Esophagus muscularis mucosa (tissue), 4 donors: ENCODE data around the gene ATXN7L3B.

ENCODE experiments used
- EP300 ChIP-seq: sonication (generic); formaldehyde crosslinking; IDR thresholded peaks from one replicate; pipeline ENCODE4 v1.6.1; 2017; ENCODE audit warnings: antibody characterized with exemption
- POLR2A ChIP-seq: fragments of 450-650 bp; IDR thresholded peaks from one replicate; pipeline ENCODE4 v1.6.1; 2017; ENCODE audit warnings: antibody characterized with exemption, moderate library complexity, mild to moderate bottlenecking, low read depth
- TF ChIP-seq, protein P1 (sequence below), 3 experiments: fragments of 200-600 bp in 2 of 3; fragments of 450-650 bp in 1 of 3; sonication (generic) in 2 of 3; IDR thresholded peaks; one replicate each; pipeline ENCODE4 v1.5.1; 2017 to 2019; ENCODE audit warnings: antibody characterized with exemption in 3 of 3, mild to moderate bottlenecking in 2 of 3, moderate library complexity in 1 of 3

DNA sequence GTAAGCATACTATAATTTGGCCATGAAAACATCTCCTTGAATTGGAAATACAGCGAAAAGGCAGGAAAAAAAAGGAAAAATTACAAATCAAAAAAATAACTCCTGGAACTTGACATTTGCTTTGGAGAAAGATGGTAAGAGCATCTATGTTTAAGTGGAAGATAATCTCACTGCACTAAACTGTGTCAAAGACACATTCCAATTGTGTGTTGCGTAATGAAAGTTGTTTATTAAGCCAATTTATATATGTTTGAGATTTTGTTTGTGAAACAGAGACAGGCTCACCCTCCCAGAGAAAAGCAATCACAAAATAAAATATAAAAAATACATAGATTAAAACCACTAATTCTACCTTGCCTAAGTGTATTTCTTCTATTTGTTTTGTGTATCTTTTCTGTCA, 11.1 kb upstream of the ATXN7L3B start:
- TF ChIP-seq, protein P1, sequence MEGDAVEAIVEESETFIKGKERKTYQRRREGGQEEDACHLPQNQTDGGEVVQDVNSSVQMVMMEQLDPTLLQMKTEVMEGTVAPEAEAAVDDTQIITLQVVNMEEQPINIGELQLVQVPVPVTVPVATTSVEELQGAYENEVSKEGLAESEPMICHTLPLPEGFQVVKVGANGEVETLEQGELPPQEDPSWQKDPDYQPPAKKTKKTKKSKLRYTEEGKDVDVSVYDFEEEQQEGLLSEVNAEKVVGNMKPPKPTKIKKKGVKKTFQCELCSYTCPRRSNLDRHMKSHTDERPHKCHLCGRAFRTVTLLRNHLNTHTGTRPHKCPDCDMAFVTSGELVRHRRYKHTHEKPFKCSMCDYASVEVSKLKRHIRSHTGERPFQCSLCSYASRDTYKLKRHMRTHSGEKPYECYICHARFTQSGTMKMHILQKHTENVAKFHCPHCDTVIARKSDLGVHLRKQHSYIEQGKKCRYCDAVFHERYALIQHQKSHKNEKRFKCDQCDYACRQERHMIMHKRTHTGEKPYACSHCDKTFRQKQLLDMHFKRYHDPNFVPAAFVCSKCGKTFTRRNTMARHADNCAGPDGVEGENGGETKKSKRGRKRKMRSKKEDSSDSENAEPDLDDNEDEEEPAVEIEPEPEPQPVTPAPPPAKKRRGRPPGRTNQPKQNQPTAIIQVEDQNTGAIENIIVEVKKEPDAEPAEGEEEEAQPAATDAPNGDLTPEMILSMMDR (IDR thresholded peaks at IDR 0.05), result no peak
- TF ChIP-seq EP300, result no peak
- no peak for TF ChIP-seq POLR2A
